Measurements from ENCODE around the gene GIMAP6.

GIMAP6 gene

DNA sequence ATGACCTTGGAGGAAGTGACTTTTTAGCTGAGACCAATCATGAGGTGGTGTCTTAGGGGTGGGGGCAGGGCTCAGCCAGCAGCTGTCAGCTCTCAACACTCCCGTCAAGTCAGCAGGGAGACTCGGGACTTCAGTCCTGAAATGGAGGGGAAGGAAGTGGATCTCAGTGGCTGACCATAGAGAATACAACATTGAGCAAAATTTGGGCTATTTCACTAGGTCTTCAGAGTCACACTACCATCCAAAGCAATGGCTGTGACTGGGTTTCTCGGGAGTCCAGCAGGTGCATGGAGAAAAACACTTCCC lies 16.8 kb upstream of the GIMAP6 start:
- TF ChIP-seq TAF1 (IDR thresholded peaks at IDR 0.05; ENCODE audit: borderline replicate concordance, insufficient read depth, low read length) (no peak), POLR2AphosphoS5 (IDR thresholded peaks at IDR 0.05; ENCODE audit: low read depth, low read length) (no peak), SIN3A (IDR thresholded peaks at IDR 0.05; ENCODE audit: borderline replicate concordance, insufficient read depth, low read length) (no peak), FOXP2 (optimal IDR thresholded peaks at IDR 0.05; ENCODE audit: borderline replicate concordance, extremely low read depth, extremely low read length, insufficient read depth) (no peak)
- TF ChIP-seq, protein P1, sequence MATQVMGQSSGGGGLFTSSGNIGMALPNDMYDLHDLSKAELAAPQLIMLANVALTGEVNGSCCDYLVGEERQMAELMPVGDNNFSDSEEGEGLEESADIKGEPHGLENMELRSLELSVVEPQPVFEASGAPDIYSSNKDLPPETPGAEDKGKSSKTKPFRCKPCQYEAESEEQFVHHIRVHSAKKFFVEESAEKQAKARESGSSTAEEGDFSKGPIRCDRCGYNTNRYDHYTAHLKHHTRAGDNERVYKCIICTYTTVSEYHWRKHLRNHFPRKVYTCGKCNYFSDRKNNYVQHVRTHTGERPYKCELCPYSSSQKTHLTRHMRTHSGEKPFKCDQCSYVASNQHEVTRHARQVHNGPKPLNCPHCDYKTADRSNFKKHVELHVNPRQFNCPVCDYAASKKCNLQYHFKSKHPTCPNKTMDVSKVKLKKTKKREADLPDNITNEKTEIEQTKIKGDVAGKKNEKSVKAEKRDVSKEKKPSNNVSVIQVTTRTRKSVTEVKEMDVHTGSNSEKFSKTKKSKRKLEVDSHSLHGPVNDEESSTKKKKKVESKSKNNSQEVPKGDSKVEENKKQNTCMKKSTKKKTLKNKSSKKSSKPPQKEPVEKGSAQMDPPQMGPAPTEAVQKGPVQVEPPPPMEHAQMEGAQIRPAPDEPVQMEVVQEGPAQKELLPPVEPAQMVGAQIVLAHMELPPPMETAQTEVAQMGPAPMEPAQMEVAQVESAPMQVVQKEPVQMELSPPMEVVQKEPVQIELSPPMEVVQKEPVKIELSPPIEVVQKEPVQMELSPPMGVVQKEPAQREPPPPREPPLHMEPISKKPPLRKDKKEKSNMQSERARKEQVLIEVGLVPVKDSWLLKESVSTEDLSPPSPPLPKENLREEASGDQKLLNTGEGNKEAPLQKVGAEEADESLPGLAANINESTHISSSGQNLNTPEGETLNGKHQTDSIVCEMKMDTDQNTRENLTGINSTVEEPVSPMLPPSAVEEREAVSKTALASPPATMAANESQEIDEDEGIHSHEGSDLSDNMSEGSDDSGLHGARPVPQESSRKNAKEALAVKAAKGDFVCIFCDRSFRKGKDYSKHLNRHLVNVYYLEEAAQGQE (IDR thresholded peaks at IDR 0.05; ENCODE audit: insufficient read depth in 1 of 2, low read depth in 2 of 2, low read length in 2 of 2): no peak

- no peak for TF ChIP-seq FOXP2 (optimal IDR thresholded peaks at IDR 0.05; ENCODE audit: borderline replicate concordance, extremely low read depth, extremely low read length, insufficient read depth)
- no peak for TF ChIP-seq TAF1 (IDR thresholded peaks at IDR 0.05; ENCODE audit: borderline replicate concordance, insufficient read depth, low read length)
- TF ChIP-seq SIN3A (IDR thresholded peaks at IDR 0.05; ENCODE audit: borderline replicate concordance, insufficient read depth, low read length): no peak
- TF ChIP-seq, protein P1 (IDR thresholded peaks at IDR 0.05; ENCODE audit: insufficient read depth in 1 of 2, low read depth in 2 of 2, low read length in 2 of 2): no peak
- no peak for TF ChIP-seq POLR2AphosphoS5 (IDR thresholded peaks at IDR 0.05; ENCODE audit: low read depth, low read length)
Measured at GRCh38 chr7:150648353-150649079, 16.3 kb upstream of the GIMAP6 start.

DNA sequence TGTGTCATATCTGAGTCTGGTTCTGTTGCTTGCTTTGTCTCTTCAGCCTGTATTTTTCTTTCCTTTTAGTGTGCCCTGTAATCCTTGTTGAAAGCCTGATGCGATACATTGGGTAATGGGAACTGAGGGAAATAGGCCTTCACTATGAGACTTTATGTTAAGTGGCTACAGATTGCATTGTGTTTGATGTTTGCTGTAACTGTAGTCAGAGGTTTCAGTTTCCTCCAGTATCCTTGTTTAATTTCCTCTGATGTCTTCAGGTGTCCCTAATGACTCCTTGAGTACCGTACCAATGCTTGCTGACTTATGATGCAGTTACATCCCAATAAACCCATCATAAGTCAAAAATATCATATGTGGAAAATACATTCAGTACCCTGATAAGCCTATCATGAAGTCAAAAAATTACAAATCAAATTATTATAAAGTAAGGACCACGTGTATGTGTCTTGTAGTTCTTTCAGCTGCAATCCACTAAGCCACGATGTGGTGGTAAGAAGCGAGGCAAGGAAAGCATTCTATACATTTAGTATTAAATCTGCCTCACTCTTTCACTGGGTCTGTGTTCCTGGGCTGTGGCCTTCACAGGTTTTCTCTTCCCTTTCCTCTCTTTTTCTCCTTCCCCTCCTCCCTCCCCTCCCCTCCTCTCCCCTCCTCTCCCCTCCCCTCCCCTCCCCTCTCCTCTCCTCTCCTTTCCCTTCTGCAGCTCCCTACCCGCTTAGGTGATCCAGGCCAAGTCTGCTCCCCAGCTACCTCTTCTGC lies 13.3 kb upstream of the GIMAP6 start:
- TF ChIP-seq POLR2AphosphoS5 (IDR thresholded peaks at IDR 0.05; ENCODE audit: low read depth, low read length) (no peak), FOXP2 (optimal IDR thresholded peaks at IDR 0.05; ENCODE audit: borderline replicate concordance, extremely low read depth, extremely low read length, insufficient read depth) (no peak), SIN3A (IDR thresholded peaks at IDR 0.05; ENCODE audit: borderline replicate concordance, insufficient read depth, low read length) (no peak), TAF1 (IDR thresholded peaks at IDR 0.05; ENCODE audit: borderline replicate concordance, insufficient read depth, low read length) (no peak)
- TF ChIP-seq, protein P1 (IDR thresholded peaks at IDR 0.05; ENCODE audit: insufficient read depth in 1 of 2, low read depth in 2 of 2, low read length in 2 of 2): no peak

DNA sequence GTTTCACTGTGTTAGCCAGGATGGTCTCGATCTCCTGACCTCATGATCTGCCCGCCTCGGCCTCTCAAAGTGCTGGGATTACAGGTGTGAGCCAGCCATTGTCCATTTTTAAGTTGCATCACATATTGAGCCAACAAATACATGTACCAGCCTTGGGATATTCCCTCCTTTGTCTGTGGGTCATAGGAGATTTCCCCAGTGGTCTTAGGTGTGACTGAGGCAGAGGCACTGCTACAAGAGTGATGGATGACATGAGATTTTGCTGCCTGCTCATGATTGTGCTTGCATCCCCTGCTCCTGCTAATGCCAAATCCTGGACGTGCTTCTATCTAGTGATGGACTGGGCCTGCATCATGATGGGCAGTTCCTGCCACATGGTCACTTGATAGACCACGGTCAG lies 10.7 kb upstream of the GIMAP6 start:
- TF ChIP-seq FOXP2 (optimal IDR thresholded peaks at IDR 0.05; ENCODE audit: borderline replicate concordance, extremely low read depth, extremely low read length, insufficient read depth) (no peak), SIN3A (IDR thresholded peaks at IDR 0.05; ENCODE audit: borderline replicate concordance, insufficient read depth, low read length) (no peak), TAF1 (IDR thresholded peaks at IDR 0.05; ENCODE audit: borderline replicate concordance, insufficient read depth, low read length) (no peak)

DNA sequence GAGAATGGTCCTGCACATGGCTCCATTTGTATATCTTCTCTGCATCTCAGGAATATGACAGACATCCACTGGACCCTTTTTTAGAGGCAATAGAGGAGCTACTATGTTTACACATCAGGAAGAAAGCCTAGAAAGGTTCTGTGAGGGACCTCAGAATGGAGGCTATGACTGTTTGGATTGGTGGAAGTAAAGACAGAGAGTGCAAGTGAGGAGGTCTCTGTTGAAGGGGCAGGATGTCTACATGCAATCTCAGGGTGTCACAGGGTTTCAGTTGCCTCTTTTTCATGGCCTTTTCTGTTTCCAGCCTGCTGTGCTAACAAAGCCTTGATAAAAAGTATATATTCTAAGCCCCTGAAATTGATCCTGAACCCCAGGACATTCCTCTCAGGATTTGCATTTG lies 9.7 kb upstream of the GIMAP6 start:
- TF ChIP-seq FOXP2 (optimal IDR thresholded peaks at IDR 0.05; ENCODE audit: borderline replicate concordance, extremely low read depth, extremely low read length, insufficient read depth) (no peak), SIN3A (IDR thresholded peaks at IDR 0.05; ENCODE audit: borderline replicate concordance, insufficient read depth, low read length) (no peak), TAF1 (IDR thresholded peaks at IDR 0.05; ENCODE audit: borderline replicate concordance, insufficient read depth, low read length) (no peak), POLR2AphosphoS5 (IDR thresholded peaks at IDR 0.05; ENCODE audit: low read depth, low read length) (no peak)
- TF ChIP-seq, protein P1 (IDR thresholded peaks at IDR 0.05; ENCODE audit: insufficient read depth in 1 of 2, low read depth in 2 of 2, low read length in 2 of 2): no peak
